ENCODE measurements around the gene PSMB4.
"Not testable (repeated sequence)": the region's sequence is repeated elsewhere in the genome, so short reads cannot be mapped to it uniquely, and the experiment has no call there.

The PSMB4 gene

DNA sequence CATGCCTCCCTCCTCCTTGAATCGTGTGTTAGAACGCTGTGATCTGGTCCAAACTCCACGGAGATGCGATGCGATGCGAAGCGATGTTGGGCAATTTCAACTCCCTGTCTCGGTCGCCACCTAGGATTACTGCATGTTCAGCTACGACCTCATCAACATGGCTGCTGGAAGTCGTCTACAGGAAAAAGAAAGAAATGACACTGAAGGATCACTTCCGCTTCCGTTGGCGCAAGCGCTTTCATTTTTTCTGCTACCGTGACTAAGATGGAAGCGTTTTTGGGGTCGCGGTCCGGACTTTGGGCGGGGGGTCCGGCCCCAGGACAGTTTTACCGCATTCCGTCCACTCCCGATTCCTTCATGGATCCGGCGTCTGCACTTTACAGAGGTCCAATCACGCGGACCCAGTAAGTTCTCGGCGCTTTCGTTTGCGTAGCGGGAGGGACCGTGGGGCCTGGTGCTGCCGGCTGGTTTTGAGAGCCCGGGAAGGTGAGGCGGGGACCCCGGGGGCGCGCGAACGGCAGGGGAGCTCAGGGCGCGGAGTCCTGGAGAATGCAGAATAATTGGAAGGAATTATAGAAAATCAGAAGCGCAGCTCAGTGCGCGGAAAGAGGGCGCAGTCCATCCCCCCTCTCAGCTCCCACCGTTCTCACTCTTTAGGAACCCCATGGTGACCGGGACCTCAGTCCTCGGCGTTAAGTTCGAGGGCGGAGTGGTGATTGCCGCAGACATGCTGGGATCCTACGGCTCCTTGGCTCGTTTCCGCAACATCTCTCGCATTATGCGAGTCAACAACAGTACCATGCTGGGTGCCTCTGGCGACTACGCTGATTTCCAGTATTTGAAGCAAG is at the start of gene PSMB4:
Gene PSMB4 (plus strand): TSS at position 250 of the 848 bp plus-strand sequence. CDS start 15 bp downstream, at position 265.
- DNase-seq = peak; percentile 95

DNA sequence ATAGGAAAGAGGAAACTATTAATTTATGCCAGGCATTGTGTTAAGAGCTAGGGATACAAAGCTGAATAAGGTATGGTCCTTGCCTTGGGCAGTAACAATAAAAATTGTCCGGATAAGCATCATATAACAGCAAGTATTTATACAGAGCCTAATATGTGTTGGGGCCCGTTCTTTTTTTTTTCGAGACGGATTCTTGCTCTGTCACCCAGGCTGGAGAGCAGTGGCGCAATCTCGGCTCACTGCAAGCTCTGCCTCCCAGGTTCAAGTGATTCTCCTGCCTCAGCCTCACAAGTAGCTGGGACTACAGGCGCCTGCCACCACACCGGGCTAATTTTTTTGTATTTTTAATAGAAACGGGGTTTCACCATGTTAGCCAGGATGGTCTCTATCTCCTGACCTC is 49.0 kb upstream of the PSMB4 start:
- not testable (repeated sequence) for DNase-seq

GRCh38 chr1:151352021-151352718 is 47.2 kb upstream of the PSMB4 start:
- peak; percentile 43 for DNase-seq

DNA sequence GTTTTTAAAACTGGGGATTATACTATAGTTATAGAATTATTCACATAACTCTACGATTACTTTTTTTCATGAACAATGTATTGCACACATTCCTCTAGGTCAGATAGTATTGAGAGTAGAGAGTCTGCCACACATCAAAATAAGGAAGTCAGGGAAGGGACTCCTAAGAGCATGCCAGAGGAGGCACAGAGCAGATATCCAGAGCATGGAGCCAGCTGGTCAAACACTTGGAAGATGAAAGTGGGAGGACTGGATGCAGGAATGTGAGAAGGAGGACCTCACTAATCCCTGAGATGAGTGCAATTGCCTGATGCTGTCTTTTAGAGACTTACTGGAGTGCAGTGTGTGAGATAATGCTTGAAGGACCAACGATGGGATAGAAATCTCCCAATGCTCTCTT is 42.7 kb upstream of the PSMB4 start:
- DNase-seq = no peak

DNA sequence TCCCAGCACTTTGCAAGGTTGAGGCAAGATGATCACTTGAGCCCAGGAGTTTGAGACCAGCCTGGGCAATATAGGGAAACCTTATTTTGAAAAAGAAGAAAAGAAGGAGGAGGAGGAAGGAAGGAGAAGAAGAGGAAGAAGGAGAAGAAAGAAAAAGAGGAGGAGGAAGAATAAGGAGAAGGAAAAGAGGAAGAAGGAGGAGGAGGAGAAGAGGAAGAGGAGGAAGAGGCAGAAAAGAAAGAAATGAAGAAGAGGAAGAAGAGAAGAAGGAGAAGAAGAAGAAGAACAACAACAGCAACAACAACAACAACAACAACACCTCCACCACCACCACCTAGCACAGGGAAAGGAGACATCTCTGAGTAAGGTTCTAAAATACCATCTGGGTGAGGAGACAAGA is 37.5 kb upstream of the PSMB4 start:
- no peak for DNase-seq

- no peak for DNase-seq
Measured at GRCh38 chr1:151362308-151363155, 36.8 kb upstream of the PSMB4 start.

DNA sequence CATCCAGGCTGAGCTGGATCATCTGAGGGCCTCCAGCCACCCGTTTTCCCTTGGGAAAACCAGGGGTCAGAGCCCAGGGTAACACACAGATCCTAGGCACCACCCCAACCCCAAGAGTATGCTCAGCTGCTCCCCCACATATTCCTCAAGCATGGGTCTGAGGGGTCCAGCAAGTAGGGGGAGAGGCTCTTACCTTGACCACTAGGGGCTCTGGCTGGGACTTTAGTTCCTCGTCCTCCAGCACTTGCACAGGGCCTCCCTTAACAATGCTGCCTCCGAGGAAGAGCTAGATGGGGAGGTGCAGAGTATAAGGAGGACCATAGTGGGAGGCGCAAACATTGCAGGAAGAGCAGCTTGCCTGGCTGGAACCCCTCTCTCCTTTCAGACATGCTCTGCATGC is 34.4 kb upstream of the PSMB4 start:
- DNase-seq = no peak

DNA sequence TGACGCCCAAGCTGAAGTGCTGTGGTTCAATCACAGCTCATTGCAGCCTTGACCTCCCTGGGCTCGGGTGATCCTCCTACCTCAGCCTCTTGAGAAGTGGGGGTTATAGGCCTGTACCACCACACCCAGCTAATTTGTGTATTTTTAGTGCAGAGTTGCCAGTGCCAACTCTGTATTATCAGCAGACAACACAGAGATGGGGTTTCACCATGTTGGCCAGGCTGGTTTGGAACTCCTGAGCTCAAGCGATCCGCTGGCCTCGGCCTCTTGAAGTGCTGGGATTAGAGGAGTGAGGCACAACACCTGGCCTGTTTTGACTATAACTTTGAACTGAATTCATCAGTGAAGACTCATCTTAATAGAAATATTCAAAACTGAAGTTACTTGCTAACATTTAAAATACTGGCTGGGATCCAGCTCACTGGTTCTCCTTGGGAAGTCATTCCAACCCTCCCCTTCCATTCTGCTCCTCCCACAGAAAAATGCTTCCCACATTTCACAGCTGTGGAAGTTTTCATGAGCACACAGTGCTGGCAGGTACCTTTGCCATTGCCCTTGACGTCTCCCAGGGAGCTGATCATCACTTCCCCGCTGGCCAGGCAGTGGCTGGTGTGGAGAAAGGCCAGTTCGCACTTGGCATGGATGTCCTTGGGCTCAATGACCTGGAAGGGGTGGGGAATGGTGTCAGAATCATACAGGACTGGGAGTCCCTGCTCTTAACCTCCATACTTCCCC is 31.5 kb upstream of the PSMB4 start:
- no peak for DNase-seq

GRCh38 chr1:151368393-151369301 is 30.7 kb upstream of the PSMB4 start:
- no peak for DNase-seq

- no peak for DNase-seq
Measured at GRCh38 chr1:151369302-151369610, 30.1 kb upstream of the PSMB4 start.

DNA sequence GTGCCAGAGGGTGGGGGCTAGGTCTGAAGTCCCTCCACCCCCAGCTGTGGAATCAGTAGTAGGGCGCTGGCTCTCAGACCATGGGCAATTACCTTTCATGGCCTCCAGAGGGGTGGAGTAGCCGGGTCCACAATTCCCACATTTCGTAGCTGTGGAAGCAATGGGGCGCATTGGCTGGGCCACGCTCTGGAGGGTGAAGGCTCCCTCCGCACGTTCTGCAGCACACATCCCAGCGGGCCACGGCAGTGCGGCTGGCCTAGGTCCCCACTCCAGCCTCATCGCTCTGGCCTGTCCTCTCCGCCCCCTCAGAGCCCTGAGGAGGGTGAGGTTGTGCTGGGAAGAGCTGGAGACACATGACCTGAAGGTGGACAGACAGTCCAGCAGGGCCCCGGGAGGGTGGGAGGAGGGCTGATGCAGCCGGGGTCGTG is 29.7 kb upstream of the PSMB4 start:
- DNase-seq = no peak

- peak; percentile 80 for DNase-seq
Measured at GRCh38 chr1:151370211-151370911, 29.0 kb upstream of the PSMB4 start.

DNA sequence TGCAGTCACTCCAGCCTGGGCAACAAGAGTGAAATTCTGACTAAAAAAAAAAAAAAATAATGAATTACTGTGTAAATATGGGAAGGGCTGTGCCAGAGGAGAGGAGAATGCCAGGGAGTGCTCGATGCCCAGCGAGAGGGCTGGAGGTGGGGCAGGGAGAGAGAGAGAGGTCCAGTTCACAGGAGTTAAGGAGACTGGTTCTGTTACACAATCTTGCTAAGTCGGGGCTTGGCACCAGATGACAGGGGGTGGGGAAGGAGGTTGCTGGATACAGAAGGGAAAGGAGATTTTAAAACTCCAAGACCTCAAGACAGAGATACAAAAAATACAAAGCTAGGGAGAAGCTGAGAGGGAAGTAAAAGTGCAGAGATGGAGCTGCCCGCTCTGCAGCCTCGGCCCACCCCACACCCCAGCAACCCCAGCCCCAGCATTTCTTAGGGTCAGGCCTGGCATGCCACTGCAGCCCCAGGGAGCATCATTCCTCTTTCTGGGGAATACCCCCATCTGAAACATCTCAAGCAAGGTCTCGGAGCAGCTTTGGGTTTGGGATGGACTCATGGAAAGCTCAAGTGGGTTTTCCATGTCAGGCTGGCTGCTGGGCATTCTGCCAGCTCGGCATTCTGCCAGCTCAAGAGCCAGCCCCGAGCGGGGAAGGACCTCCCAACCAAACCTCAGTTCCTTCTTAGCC is 27.9 kb upstream of the PSMB4 start:
- DNase-seq = peak; percentile 57

DNA sequence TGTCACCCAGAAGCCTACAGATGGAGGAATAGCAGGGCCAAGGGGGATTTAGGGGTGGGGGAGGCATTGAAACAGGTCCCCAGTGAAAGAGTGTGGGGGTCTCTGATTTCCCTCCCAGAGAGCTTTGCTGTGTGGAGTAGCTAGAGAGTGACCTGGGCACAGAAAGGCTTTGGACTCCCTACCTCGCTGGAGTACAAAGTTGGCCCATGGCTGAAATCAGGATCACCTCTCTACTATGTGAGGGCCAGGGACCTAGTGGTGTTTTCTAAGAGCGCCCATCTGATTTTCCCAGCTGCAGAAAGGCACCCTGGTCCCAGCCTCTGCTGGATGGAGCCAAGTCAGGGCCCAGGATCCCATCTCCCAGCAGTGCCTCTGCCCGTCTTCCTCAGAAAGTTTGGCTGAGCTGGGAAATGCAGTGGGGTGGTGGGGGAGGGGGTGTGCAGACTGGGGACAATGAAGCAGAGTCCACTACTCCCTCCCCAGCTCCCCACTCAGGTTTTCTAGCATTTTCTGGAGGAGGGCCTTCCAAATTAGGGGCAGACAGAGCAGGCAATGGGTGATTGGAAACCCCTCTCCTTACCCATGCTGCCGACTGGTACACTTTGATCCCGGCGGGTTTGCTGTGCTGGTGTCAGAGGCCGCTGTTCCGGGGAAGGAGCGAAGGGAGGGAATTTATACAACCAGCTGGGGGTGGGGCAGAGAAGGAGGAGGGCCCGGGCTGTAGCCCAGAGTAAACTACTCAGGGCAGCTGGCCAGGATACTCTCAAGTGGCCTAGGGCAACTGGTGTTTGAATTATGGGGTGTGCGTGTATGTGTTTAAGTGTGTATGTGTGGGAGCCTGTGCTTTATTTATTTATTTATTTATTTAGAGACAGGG is 27.1 kb upstream of the PSMB4 start, which contains the start of gene SELENBP1:
Gene SELENBP1 (minus strand): TSS at position 648 of the 877 bp plus-strand sequence. CDS start 64 bp downstream, at position 584.
- DNase-seq = no peak

- no peak for DNase-seq
Measured at GRCh38 chr1:151373196-151373595, 26.2 kb upstream of the PSMB4 start.

- DNase-seq = no peak
Measured at GRCh38 chr1:151377150-151377884, 22.1 kb upstream of the PSMB4 start.

GRCh38 chr1:151384584-151384983 is 14.8 kb upstream of the PSMB4 start:
- DNase-seq = no peak

DNA sequence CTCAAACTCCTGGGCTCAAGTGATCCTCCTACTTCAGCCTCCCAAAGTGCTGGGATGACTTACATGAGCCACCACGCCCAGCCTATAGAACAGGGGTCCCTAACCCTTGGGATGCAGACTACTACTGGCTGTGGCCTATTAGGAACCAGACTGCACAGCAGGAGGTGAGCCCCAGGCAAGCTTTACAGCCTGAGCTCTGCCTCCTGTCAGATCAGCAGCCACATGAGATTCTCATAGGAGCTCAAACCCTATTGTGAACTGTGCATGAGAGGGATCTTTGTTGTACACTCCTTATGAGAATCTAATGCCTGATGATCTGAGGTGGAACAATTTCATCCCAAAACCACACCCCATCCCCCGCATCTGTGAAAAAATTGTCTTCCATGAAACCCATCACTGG is 13.4 kb upstream of the PSMB4 start:
- DNase-seq = no peak
